ENCODE data around the gene PCNX2.

The PCNX2 gene

GRCh38 chr1:233252441-233252840 lies 43.1 kb downstream of the PCNX2 start:
- H3K4ac ChIP-seq (ENCODE audit: low read depth, low read length), result no peak overlapping the region
- H3K27me3 ChIP-seq (ENCODE audit: insufficient read depth, low read length), result no peaks in the 10 kb centered on the region
- no peaks in the 10 kb centered on the region for H3K9me3 ChIP-seq (ENCODE audit: insufficient read depth, low read depth, low read length)
- H4K91ac ChIP-seq (ENCODE audit: low read depth, low read length), result no peak overlapping the region
- H2AFZ ChIP-seq (ENCODE audit: insufficient read depth, low read length, poor library complexity), result no peak overlapping the region
- no peak overlapping the region for H3K4me2 ChIP-seq (ENCODE audit: low read length)
- no peak overlapping the region for H2BK5ac ChIP-seq (ENCODE audit: low read depth, low read length, poor library complexity)
- H4K12ac ChIP-seq (ENCODE audit: low read depth, low read length), result no peak overlapping the region
- H3K4me1 ChIP-seq (ENCODE audit: control insufficient read depth in 1 of 2, insufficient read depth in 2 of 2, low read length in 2 of 2), result no peaks in the 10 kb centered on the region
- WGBS (ENCODE audit: extremely low coverage, insufficient coverage, insufficient read length), result no CpG with 5 or more reads among the region's 2 CpGs
- no peak overlapping the region for H2AK5ac ChIP-seq (ENCODE audit: low read length)
- H3K14ac ChIP-seq (ENCODE audit: low read length), result no peak overlapping the region
- H3K27ac ChIP-seq (ENCODE audit: low read depth, low read length), result no peak overlapping the region
- H3K23ac ChIP-seq (ENCODE audit: low read length), result no peak overlapping the region
- DNase-seq, result peak in 1 of 2 donors; percentile 52
- no peak overlapping the region for H3K9ac ChIP-seq (ENCODE audit: low read length)
- no peak overlapping the region for H4K8ac ChIP-seq (ENCODE audit: low read depth, low read length)
- no peaks in the 10 kb centered on the region for H3K79me1 ChIP-seq (ENCODE audit: low read length)
- no peak overlapping the region for H3K18ac ChIP-seq (ENCODE audit: low read length)
- H3K79me2 ChIP-seq (ENCODE audit: control insufficient read depth, insufficient read depth, low read length, poor library complexity), result no peaks in the 10 kb centered on the region
- no peak overlapping the region for H2BK120ac ChIP-seq (ENCODE audit: insufficient read depth, low read length, poor library complexity)
- no peak overlapping the region for H3K4me3 ChIP-seq (ENCODE audit: low read depth, low read length)
- peaks cover 0 to 2% of the 10 kb centered on the region in 2 experiments for H3K36me3 ChIP-seq (ENCODE audit: control insufficient read depth in 1 of 2, insufficient read depth in 2 of 2, low read length in 2 of 2)
- no peak overlapping the region for H2BK12ac ChIP-seq (ENCODE audit: low read length)

GRCh38 chr1:233251201-233251720 lies 44.3 kb downstream of the PCNX2 start:
- Histone ChIP-seq H2BK12ac (ENCODE audit: low read length) (no peak overlapping the region), H2AFZ (ENCODE audit: insufficient read depth, low read length, poor library complexity) (no peak overlapping the region), H3K23ac (ENCODE audit: low read length) (no peak overlapping the region), H3K14ac (ENCODE audit: low read length) (no peak overlapping the region), H3K18ac (ENCODE audit: low read length) (no peak overlapping the region), H4K91ac (ENCODE audit: low read depth, low read length) (no peak overlapping the region), H2AK5ac (ENCODE audit: low read length) (no peak overlapping the region), H3K4me2 (ENCODE audit: low read length) (no peak overlapping the region), H4K12ac (ENCODE audit: low read depth, low read length) (no peak overlapping the region), H4K8ac (ENCODE audit: low read depth, low read length) (no peak overlapping the region), H3K79me1 (ENCODE audit: low read length) (no peaks in the 10 kb centered on the region), H3K27me3 (ENCODE audit: insufficient read depth, low read length) (no peaks in the 10 kb centered on the region), H3K36me3 (ENCODE audit: control insufficient read depth in 1 of 2, insufficient read depth in 2 of 2, low read length in 2 of 2) (peaks cover 0 to 2% of the 10 kb centered on the region in 2 experiments), H3K9me3 (ENCODE audit: insufficient read depth, low read depth, low read length) (no peaks in the 10 kb centered on the region), H2BK120ac (ENCODE audit: insufficient read depth, low read length, poor library complexity) (no peak overlapping the region), H2BK5ac (ENCODE audit: low read depth, low read length, poor library complexity) (no peak overlapping the region), H3K4me3 (ENCODE audit: low read depth, low read length) (no peak overlapping the region), H3K9ac (ENCODE audit: low read length) (no peak overlapping the region), H3K4ac (ENCODE audit: low read depth, low read length) (no peak overlapping the region), H3K27ac (ENCODE audit: low read depth, low read length) (no peak overlapping the region), H3K4me1 (ENCODE audit: control insufficient read depth in 1 of 2, insufficient read depth in 2 of 2, low read length in 2 of 2) (no peaks in the 10 kb centered on the region), H3K79me2 (ENCODE audit: control insufficient read depth, insufficient read depth, low read length, poor library complexity) (no peaks in the 10 kb centered on the region)
- DNase-seq, result no peak
- no CpG with 5 or more reads among the region's 4 CpGs for WGBS (ENCODE audit: extremely low coverage, insufficient coverage, insufficient read length)

GRCh38 chr1:233248014-233248413 lies 47.5 kb downstream of the PCNX2 start:
- H2BK12ac ChIP-seq (ENCODE audit: low read length), result no peak overlapping the region
- H3K36me3 ChIP-seq (ENCODE audit: control insufficient read depth in 1 of 2, insufficient read depth in 2 of 2, low read length in 2 of 2), result peaks cover 0 to 2% of the 10 kb centered on the region in 2 experiments
- H4K12ac ChIP-seq (ENCODE audit: low read depth, low read length), result no peak overlapping the region
- H4K91ac ChIP-seq (ENCODE audit: low read depth, low read length), result no peak overlapping the region
- no peak overlapping the region for H3K4ac ChIP-seq (ENCODE audit: low read depth, low read length)
- no peak overlapping the region for H4K8ac ChIP-seq (ENCODE audit: low read depth, low read length)
- H2AFZ ChIP-seq (ENCODE audit: insufficient read depth, low read length, poor library complexity), result no peak overlapping the region
- H3K27me3 ChIP-seq (ENCODE audit: insufficient read depth, low read length), result no peaks in the 10 kb centered on the region
- no peak overlapping the region for H3K4me3 ChIP-seq (ENCODE audit: low read depth, low read length)
- no peak overlapping the region for H2BK5ac ChIP-seq (ENCODE audit: low read depth, low read length, poor library complexity)
- H3K23ac ChIP-seq (ENCODE audit: low read length), result no peak overlapping the region
- no peak overlapping the region for H3K14ac ChIP-seq (ENCODE audit: low read length)
- no CpG with 5 or more reads among the region's 6 CpGs for whole genome bisulfite sequencing (ENCODE audit: extremely low coverage, insufficient coverage, insufficient read length)
- H3K79me1 ChIP-seq (ENCODE audit: low read length), result no peaks in the 10 kb centered on the region
- H3K18ac ChIP-seq (ENCODE audit: low read length), result no peak overlapping the region
- H3K27ac ChIP-seq (ENCODE audit: low read depth, low read length), result no peak overlapping the region
- H3K9me3 ChIP-seq (ENCODE audit: insufficient read depth, low read depth, low read length), result no peaks in the 10 kb centered on the region
- H3K79me2 ChIP-seq (ENCODE audit: control insufficient read depth, insufficient read depth, low read length, poor library complexity), result no peaks in the 10 kb centered on the region
- H2BK120ac ChIP-seq (ENCODE audit: insufficient read depth, low read length, poor library complexity), result no peak overlapping the region
- H3K4me2 ChIP-seq (ENCODE audit: low read length), result no peak overlapping the region
- H3K9ac ChIP-seq (ENCODE audit: low read length), result no peak overlapping the region
- H2AK5ac ChIP-seq (ENCODE audit: low read length), result no peak overlapping the region
- DNase-seq, result no peak
- H3K4me1 ChIP-seq (ENCODE audit: control insufficient read depth in 1 of 2, insufficient read depth in 2 of 2, low read length in 2 of 2), result peaks cover 0 to 3% of the 10 kb centered on the region in 2 experiments

- Histone ChIP-seq H4K12ac (ENCODE audit: low read depth, low read length) (no peak overlapping the region), H3K23ac (ENCODE audit: low read length) (no peak overlapping the region), H3K36me3 (ENCODE audit: control insufficient read depth in 1 of 2, insufficient read depth in 2 of 2, low read length in 2 of 2) (peaks cover 0 to 2% of the 10 kb centered on the region in 2 experiments), H3K79me1 (ENCODE audit: low read length) (no peaks in the 10 kb centered on the region), H3K27ac (ENCODE audit: low read depth, low read length) (no peak overlapping the region), H3K9ac (ENCODE audit: low read length) (no peak overlapping the region), H2BK120ac (ENCODE audit: insufficient read depth, low read length, poor library complexity) (no peak overlapping the region), H3K18ac (ENCODE audit: low read length) (no peak overlapping the region), H2BK5ac (ENCODE audit: low read depth, low read length, poor library complexity) (no peak overlapping the region), H4K91ac (ENCODE audit: low read depth, low read length) (no peak overlapping the region), H3K14ac (ENCODE audit: low read length) (no peak overlapping the region), H3K4ac (ENCODE audit: low read depth, low read length) (no peak overlapping the region), H4K8ac (ENCODE audit: low read depth, low read length) (no peak overlapping the region), H3K9me3 (ENCODE audit: insufficient read depth, low read depth, low read length) (no peaks in the 10 kb centered on the region), H3K4me3 (ENCODE audit: low read depth, low read length) (no peak overlapping the region), H3K27me3 (ENCODE audit: insufficient read depth, low read length) (no peaks in the 10 kb centered on the region), H3K79me2 (ENCODE audit: control insufficient read depth, insufficient read depth, low read length, poor library complexity) (no peaks in the 10 kb centered on the region), H2AK5ac (ENCODE audit: low read length) (no peak overlapping the region), H2AFZ (ENCODE audit: insufficient read depth, low read length, poor library complexity) (no peak overlapping the region), H3K4me1 (ENCODE audit: control insufficient read depth in 1 of 2, insufficient read depth in 2 of 2, low read length in 2 of 2) (peaks cover 0 to 3% of the 10 kb centered on the region in 2 experiments), H2BK12ac (ENCODE audit: low read length) (no peak overlapping the region), H3K4me2 (ENCODE audit: low read length) (no peak overlapping the region)
- WGBS (ENCODE audit: extremely low coverage, insufficient coverage, insufficient read length), result no CpG with 5 or more reads among the region's 5 CpGs
- no peak for DNase-seq
These were observed 48.6 kb downstream of the PCNX2 start for GRCh38 chr1:233246965-233247364.
